Measurements from ENCODE around the gene INSR. TPM values are rescaled to one million over a fixed set of nuclear protein-coding genes. Genes with fewer than 3 reads are reported as not detected.

The INSR gene
- total RNA-seq, 2 experiments from 2014 or later = 0.99 to 2.0 TPM

GRCh38 chr19:7262470-7262869 lies 31.7 kb downstream of the INSR start:
- CTCF ChIA-PET = no interaction called here
- POLR2A ChIA-PET = no interaction called here

- POLR2A ChIA-PET = no interaction called here
- CTCF ChIA-PET = no interaction called here
These were observed 34.1 kb downstream of the INSR start for GRCh38 chr19:7260161-7260560.

- ChIA-PET POLR2A (no interaction called here), CTCF (interaction anchor here (0.9 kb wide), 1 partner anchor 120 kb away, joined by 3 read pairs; no protein-coding TSS in a partner anchor)
These were observed 35.3 kb downstream of the INSR start for GRCh38 chr19:7258840-7259395.

- ChIA-PET CTCF (interaction anchor here (0.9 kb wide), 1 partner anchor 120 kb away, joined by 3 read pairs; no protein-coding TSS in a partner anchor), POLR2A (no interaction called here)
These were observed 36.0 kb downstream of the INSR start for GRCh38 chr19:7258041-7258839.

GRCh38 chr19:7257148-7258040 lies 36.8 kb downstream of the INSR start:
- POLR2A ChIA-PET = interaction anchor here (0.6 to 0.7 kb wide), 2 partner anchors 139 to 575 kb away, joined by 3 read pairs; no protein-coding TSS in a partner anchor
- CTCF ChIA-PET = no interaction called here

GRCh38 chr19:7255631-7256030 lies 38.6 kb downstream of the INSR start:
- ChIA-PET POLR2A (no interaction called here), CTCF (interaction anchor here (0.6 kb wide), 1 partner anchor 99 kb away, joined by 3 read pairs; no protein-coding TSS in a partner anchor)

- CTCF ChIA-PET = interaction anchor here (0.6 kb wide), 1 partner anchor 99 kb away, joined by 3 read pairs; no protein-coding TSS in a partner anchor
- POLR2A ChIA-PET = no interaction called here
These were observed 39.1 kb downstream of the INSR start for GRCh38 chr19:7255119-7255518.

GRCh38 chr19:7254590-7254989 lies 39.6 kb downstream of the INSR start:
- POLR2A ChIA-PET = no interaction called here
- CTCF ChIA-PET = no interaction called here

GRCh38 chr19:7252364-7252763 lies 41.9 kb downstream of the INSR start:
- POLR2A ChIA-PET = no interaction called here
- CTCF ChIA-PET = no interaction called here

GRCh38 chr19:7251494-7251893 lies 42.7 kb downstream of the INSR start:
- POLR2A ChIA-PET = no interaction called here

GRCh38 chr19:7250951-7251350 lies 43.3 kb downstream of the INSR start:
- POLR2A ChIA-PET = no interaction called here
- CTCF ChIA-PET = no interaction called here

More at GRCh38 chr19:7251494-7251893, 42.7 kb downstream of the INSR start:
- CTCF ChIA-PET = no interaction called here

- CTCF ChIA-PET = no interaction called here
- POLR2A ChIA-PET = no interaction called here
These were observed 44.1 kb downstream of the INSR start for GRCh38 chr19:7250057-7250596.

GRCh38 chr19:7247155-7247554 lies 47.1 kb downstream of the INSR start:
- CTCF ChIA-PET = interaction anchor here (0.6 kb wide), 1 partner anchor 19 kb away, joined by 4 read pairs; no protein-coding TSS in a partner anchor
- POLR2A ChIA-PET = no interaction called here

- CTCF ChIA-PET = no interaction called here
- POLR2A ChIA-PET = no interaction called here
These were observed 47.6 kb downstream of the INSR start for GRCh38 chr19:7246601-7247000.

- ChIA-PET POLR2A (no interaction called here), CTCF (interaction anchor here (0.6 kb wide), 1 partner anchor 58 kb away, joined by 3 read pairs; no protein-coding TSS in a partner anchor)
These were observed 51.5 kb downstream of the INSR start for GRCh38 chr19:7242601-7243258.

- CTCF ChIA-PET = no interaction called here
These were observed 56.2 kb downstream of the INSR start for GRCh38 chr19:7238051-7238450.

GRCh38 chr19:7236153-7236552 lies 58.1 kb downstream of the INSR start:
- CTCF ChIA-PET = interaction anchor here (0.6 kb wide), 1 partner anchor 42 kb away, joined by 3 read pairs; no protein-coding TSS in a partner anchor
- POLR2A ChIA-PET = no interaction called here

More at GRCh38 chr19:7238051-7238450, 56.2 kb downstream of the INSR start:
- POLR2A ChIA-PET = interaction anchor here (0.7 kb wide), 1 partner anchor 335 kb away, joined by 4 read pairs; no protein-coding TSS in a partner anchor

GRCh38 chr19:7230826-7231225 lies 63.4 kb downstream of the INSR start:
- POLR2A ChIA-PET = no interaction called here
- CTCF ChIA-PET = interaction anchor here (0.7 kb wide), 2 partner anchors 65 to 97 kb away, joined by 3 to 5 read pairs; no protein-coding TSS in a partner anchor

- CTCF ChIA-PET = no interaction called here
- POLR2A ChIA-PET = no interaction called here
These were observed 64.5 kb downstream of the INSR start for GRCh38 chr19:7229735-7230134.

All from activated CD8-positive, alpha-beta memory T cell treated with anti-CD3 and anti-CD28 coated beads for 36 hours (primary cell).